DOHH2 (cell line): ENCODE measurements around the gene C1QL3.

Source experiments
- H3F3A ChIP-seq: fragments of 200-600 bp; sonication (generic), shearing (Covaris generic); 2 replicates; pipeline ENCODE4 v1.6.0; 2016; ENCODE audit warnings: antibody characterized with exemption, mild to moderate bottlenecking; ENCODE audit not compliant: control insufficient read depth, insufficient read depth
- H3K27ac ChIP-seq: fragments of 200-600 bp; sonication (generic); 2 replicates; pipeline ENCODE4 v1.5.1; 2014; ENCODE audit warnings: low read depth, mild to moderate bottlenecking, low read length, moderate library complexity
- H3K27me3 ChIP-seq: fragments of 200-600 bp; sonication (generic); 2 replicates; pipeline ENCODE4 v1.6.1; 2014; ENCODE audit warnings: mild to moderate bottlenecking, low read length, mixed read lengths; ENCODE audit not compliant: control insufficient read depth
- H3K36me3 ChIP-seq: fragments of 200-600 bp; sonication (generic); 2 replicates; pipeline ENCODE4 v1.6.1; 2014; ENCODE audit warnings: mild to moderate bottlenecking, low read length, moderate library complexity, mixed read lengths; ENCODE audit not compliant: control insufficient read depth
- H3K4me1 ChIP-seq: fragments of 200-600 bp; sonication (generic); 2 replicates; pipeline ENCODE4 v1.6.1; 2014; ENCODE audit warnings: mild to moderate bottlenecking, low read length, mixed read lengths; ENCODE audit not compliant: control insufficient read depth
- H3K4me2 ChIP-seq: fragments of 200-600 bp; sonication (generic); 2 replicates; pipeline ENCODE4 v1.6.0; 2014; ENCODE audit warnings: mild to moderate bottlenecking, low read length, moderate library complexity
- H3K4me3 ChIP-seq: fragments of 200-600 bp; sonication (generic); 2 replicates; pipeline ENCODE4 v1.5.1; 2014; ENCODE audit warnings: mild to moderate bottlenecking, low read length, mixed read lengths
- H3K79me2 ChIP-seq: fragments of 200-600 bp; sonication (generic); 2 replicates; pipeline ENCODE4 v1.6.1; 2014; ENCODE audit warnings: mild to moderate bottlenecking, low read length, mixed read lengths; ENCODE audit not compliant: control insufficient read depth
- H3K9me2 ChIP-seq: fragments of 200-600 bp; sonication (generic); replicated peaks from 2 replicates; pipeline ENCODE4 v1.6.1; 2014; ENCODE audit warnings: mild to moderate bottlenecking, low read length, mixed read lengths; ENCODE audit not compliant: control insufficient read depth
- H3K9me3 ChIP-seq: fragments of 200-600 bp; sonication (generic); 2 replicates; pipeline ENCODE4 v1.6.1; 2014; ENCODE audit warnings: antibody characterized with exemption, low read length, mixed read lengths; ENCODE audit not compliant: control insufficient read depth, insufficient read depth
- H4K20me1 ChIP-seq: fragments of 200-600 bp; sonication (generic); 2 replicates; pipeline ENCODE4 v1.6.0; 2014; ENCODE audit warnings: low read depth, mild to moderate bottlenecking, antibody characterized with exemption, low read length, moderate library complexity; ENCODE audit not compliant: control insufficient read depth, insufficient read depth
- CTCF ChIP-seq: fragments of 200-600 bp; sonication (generic); IDR thresholded peaks from one replicate; pipeline ENCODE4 v1.5.1; 2014; ENCODE audit warnings: antibody characterized with exemption, mild to moderate bottlenecking, low read depth, low read length; ENCODE audit not compliant: poor library complexity, severe bottlenecking
- EZH2phosphoT487 ChIP-seq: fragments of 200-600 bp; sonication (generic); IDR thresholded peaks from 2 replicates; pipeline ENCODE4 v1.6.1; 2017; ENCODE audit warnings: borderline replicate concordance, mild to moderate bottlenecking, antibody characterized with exemption, low read length, moderate library complexity, mixed read lengths

Gene C1QL3

DNA sequence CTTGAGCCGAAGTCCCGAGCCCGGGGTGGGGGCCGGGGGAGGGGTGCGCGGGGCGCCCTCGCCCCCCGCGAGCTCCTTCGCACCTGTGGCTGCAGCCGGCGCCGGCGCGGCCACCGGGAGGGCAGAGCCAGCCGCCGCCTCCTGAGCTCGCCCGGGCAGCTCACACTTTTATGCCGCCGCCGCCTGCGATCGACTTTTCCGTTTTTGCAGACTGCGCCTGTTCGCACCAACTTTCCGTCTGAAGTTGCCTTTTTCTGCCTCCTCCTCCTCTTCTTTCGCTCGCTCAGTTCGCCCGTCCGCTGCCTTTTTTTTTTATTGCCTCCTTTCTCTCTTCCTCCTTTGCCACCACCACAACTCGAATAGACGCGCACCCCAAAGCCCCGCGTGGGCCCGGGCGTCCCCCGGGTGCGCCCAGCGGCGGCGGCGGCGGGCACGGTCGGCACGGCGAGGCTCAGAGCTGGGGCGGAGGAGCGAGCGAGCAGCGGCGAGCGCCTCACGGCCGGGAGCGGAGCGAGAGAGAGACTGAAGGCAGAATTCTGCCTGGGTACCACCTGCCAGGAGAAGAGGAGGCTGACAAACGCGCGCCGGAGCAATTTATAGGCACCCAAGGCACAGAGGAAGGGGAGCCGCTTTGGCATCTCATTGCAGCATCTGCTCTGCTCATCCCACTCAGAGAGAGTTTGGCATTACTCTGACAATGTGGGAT is at the start of gene C1QL3:
TSS of gene C1QL3 (minus strand) at position 569 of the 706 bp plus-strand sequence. CDS start 814 bp downstream, outside the sequence.
- Histone ChIP-seq H3K79me2 (no peaks in the 10 kb centered on the region), H3K9me2 (no peaks in the 10 kb centered on the region), H3K27me3 (peaks cover 23% of the 10 kb centered on the region), H4K20me1 (no peaks in the 10 kb centered on the region), H3K4me3 (no peak within 1 kb of the TSS), H3K36me3 (no peaks in the 10 kb centered on the region), H3K27ac (no peak within 1 kb of the TSS), H3K9me3 (no peaks in the 10 kb centered on the region), H3K4me2 (peak within 1 kb of the TSS; percentile 42), H3K4me1 (no peaks in the 10 kb centered on the region), H3F3A (no peaks in the 10 kb centered on the region)
- TF ChIP-seq CTCF (no peak), EZH2phosphoT487 (peak; percentile 31)

DNA sequence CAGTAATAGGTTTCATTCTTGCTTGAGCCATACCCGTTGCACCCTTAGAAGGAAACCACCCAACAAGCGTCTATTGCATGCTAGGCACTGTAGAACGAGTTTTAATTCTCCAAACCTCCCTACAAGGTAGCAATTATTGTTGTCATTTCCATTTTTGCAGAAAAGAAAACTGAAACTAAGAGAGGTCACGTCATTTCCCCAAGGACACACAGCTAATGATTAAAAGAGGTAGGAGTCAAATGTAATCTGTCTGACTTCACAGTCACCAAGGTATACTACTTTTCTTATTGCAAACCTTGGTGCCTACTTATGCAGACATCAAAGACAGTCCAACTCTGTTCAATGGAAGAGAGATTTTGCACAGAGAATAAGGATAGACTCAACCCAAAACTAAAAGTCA is 49.1 kb upstream of the C1QL3 start:
- H3K79me2 ChIP-seq: no peaks in the 10 kb centered on the region

DNA sequence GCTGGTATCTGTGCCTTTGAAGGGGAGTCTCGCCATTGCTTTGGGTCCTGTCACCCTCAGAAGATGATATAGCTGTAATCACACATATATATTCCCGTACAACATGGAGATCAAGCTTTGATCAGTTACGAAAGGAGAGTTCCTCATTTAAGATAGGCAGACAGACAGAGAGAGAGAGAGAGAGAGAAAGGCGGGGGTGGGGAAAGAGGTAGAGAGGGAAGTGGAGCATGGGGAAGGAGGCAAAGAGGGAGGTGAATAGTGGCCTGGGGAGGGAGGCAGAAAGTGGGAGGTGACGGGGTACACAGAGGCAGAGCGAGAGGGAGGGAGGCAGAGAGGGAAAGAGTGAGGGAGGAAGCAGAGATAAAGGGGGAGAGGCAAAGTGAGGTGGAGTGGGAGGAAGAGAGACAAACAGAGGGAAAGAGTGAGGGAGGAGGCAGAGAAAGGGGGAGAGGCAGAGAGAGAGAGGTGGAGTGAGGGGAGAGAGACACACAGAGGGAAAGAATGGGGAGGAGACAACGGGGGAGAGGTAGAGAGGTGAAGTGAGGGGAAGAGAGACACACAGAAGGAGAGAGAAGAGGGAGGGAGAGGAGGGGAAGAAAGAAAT is 44.6 kb upstream of the C1QL3 start:
- H3K4me2 ChIP-seq: no peak overlapping the region
- no peaks in the 10 kb centered on the region for H3K36me3 ChIP-seq
- no peaks in the 10 kb centered on the region for H3K9me2 ChIP-seq
- H3K27me3 ChIP-seq: no peaks in the 10 kb centered on the region
- no peaks in the 10 kb centered on the region for H3F3A ChIP-seq
- no peaks in the 10 kb centered on the region for H3K4me1 ChIP-seq
- TF ChIP-seq EZH2phosphoT487: no peak
- TF ChIP-seq CTCF: no peak
- no peaks in the 10 kb centered on the region for H3K79me2 ChIP-seq
- no peak overlapping the region for H3K4me3 ChIP-seq
- H3K9me3 ChIP-seq: no peaks in the 10 kb centered on the region
- no peaks in the 10 kb centered on the region for H4K20me1 ChIP-seq
- no peak overlapping the region for H3K27ac ChIP-seq

More for the DNA sequence above, 49.1 kb upstream of the C1QL3 start:
- Histone ChIP-seq H3K9me2 (no peaks in the 10 kb centered on the region), H3K27me3 (no peaks in the 10 kb centered on the region), H3K4me2 (no peak overlapping the region), H3K4me1 (no peaks in the 10 kb centered on the region), H3K36me3 (no peaks in the 10 kb centered on the region), H3K27ac (no peak overlapping the region), H3F3A (no peaks in the 10 kb centered on the region), H3K4me3 (no peak overlapping the region), H4K20me1 (no peaks in the 10 kb centered on the region), H3K9me3 (no peaks in the 10 kb centered on the region)
- no peak for TF ChIP-seq EZH2phosphoT487
- no peak for TF ChIP-seq CTCF
